Measurements from ENCODE around the gene ABCG1.
A peak's percentile ranks its signal among the peaks of the same experiment; 100 is the strongest.

Gene ABCG1

GRCh38 chr21:42233067-42233961 lies 14.4 kb downstream of the ABCG1 start:
- no peaks in the 10 kb centered on the region for H3K9me3 ChIP-seq (ENCODE audit: low read length)
- no peaks in the 10 kb centered on the region for H3K79me2 ChIP-seq (ENCODE audit: insufficient read depth, low read length)
- H3F3A ChIP-seq (ENCODE audit: insufficient read depth, low read length), result peaks cover 19% of the 10 kb centered on the region
- no peaks in the 10 kb centered on the region for H3K27me3 ChIP-seq (ENCODE audit: insufficient read depth, low read length)
- H3K36me3 ChIP-seq (ENCODE audit: insufficient read depth, low read length), result no peaks in the 10 kb centered on the region
- TF ChIP-seq EZH2 (IDR thresholded peaks at IDR 0.05; ENCODE audit: borderline replicate concordance, low read length) (no peak), CTCF (IDR thresholded peaks at IDR 0.05; ENCODE audit: low read length) (peak; percentile 46)
- H2AFZ ChIP-seq (ENCODE audit: low read length), result no peak overlapping the region
- H3K9me2 ChIP-seq (ENCODE audit: low read depth, low read length), result no peaks in the 10 kb centered on the region
- H3K27ac ChIP-seq (ENCODE audit: low read depth, low read length, poor library complexity, severe bottlenecking), result peak overlapping the region; percentile 99
- H3K4me3 ChIP-seq (ENCODE audit: low read depth, low read length, poor library complexity, severe bottlenecking), result peak overlapping the region; percentile 46
- peak overlapping the region; percentile 78 for H3K9ac ChIP-seq (ENCODE audit: low read length)
- peak overlapping the region; percentile 62 for H3K4me2 ChIP-seq (ENCODE audit: low read length)
- H3K4me1 ChIP-seq (ENCODE audit: insufficient read depth, low read length, severe bottlenecking), result peaks cover 85% of the 10 kb centered on the region
- no peaks in the 10 kb centered on the region for H4K20me1 ChIP-seq (ENCODE audit: insufficient read depth, low read length)

- no peak overlapping the region for H2AFZ ChIP-seq (ENCODE audit: low read length)
- peaks cover 85% of the 10 kb centered on the region for H3K4me1 ChIP-seq (ENCODE audit: insufficient read depth, low read length, severe bottlenecking)
- H4K20me1 ChIP-seq (ENCODE audit: insufficient read depth, low read length), result no peaks in the 10 kb centered on the region
- peak overlapping the region; percentile 62 for H3K4me2 ChIP-seq (ENCODE audit: low read length)
- peak overlapping the region; percentile 78 for H3K9ac ChIP-seq (ENCODE audit: low read length)
- TF ChIP-seq CTCF (IDR thresholded peaks at IDR 0.05; ENCODE audit: low read length), result no peak
- no peak for TF ChIP-seq EZH2 (IDR thresholded peaks at IDR 0.05; ENCODE audit: borderline replicate concordance, low read length)
- H3K79me2 ChIP-seq (ENCODE audit: insufficient read depth, low read length), result no peaks in the 10 kb centered on the region
- H3K9me3 ChIP-seq (ENCODE audit: low read length), result no peaks in the 10 kb centered on the region
- peaks cover 24% of the 10 kb centered on the region for H3F3A ChIP-seq (ENCODE audit: insufficient read depth, low read length)
- no peaks in the 10 kb centered on the region for H3K27me3 ChIP-seq (ENCODE audit: insufficient read depth, low read length)
- peak overlapping the region; percentile 99 for H3K27ac ChIP-seq (ENCODE audit: low read depth, low read length, poor library complexity, severe bottlenecking)
- peak overlapping the region; percentile 46 for H3K4me3 ChIP-seq (ENCODE audit: low read depth, low read length, poor library complexity, severe bottlenecking)
- no peaks in the 10 kb centered on the region for H3K9me2 ChIP-seq (ENCODE audit: low read depth, low read length)
- H3K36me3 ChIP-seq (ENCODE audit: insufficient read depth, low read length), result no peaks in the 10 kb centered on the region
Observed at GRCh38 chr21:42234041-42234440, 15.1 kb downstream of the ABCG1 start.

- H3K4me3 ChIP-seq (ENCODE audit: low read depth, low read length, poor library complexity, severe bottlenecking), result peak overlapping the region; percentile 62
- peaks cover 24% of the 10 kb centered on the region for H3F3A ChIP-seq (ENCODE audit: insufficient read depth, low read length)
- no peaks in the 10 kb centered on the region for H3K27me3 ChIP-seq (ENCODE audit: insufficient read depth, low read length)
- peak overlapping the region; percentile 99 for H3K27ac ChIP-seq (ENCODE audit: low read depth, low read length, poor library complexity, severe bottlenecking)
- H3K36me3 ChIP-seq (ENCODE audit: insufficient read depth, low read length), result no peaks in the 10 kb centered on the region
- H4K20me1 ChIP-seq (ENCODE audit: insufficient read depth, low read length), result no peaks in the 10 kb centered on the region
- no peaks in the 10 kb centered on the region for H3K9me3 ChIP-seq (ENCODE audit: low read length)
- H3K4me1 ChIP-seq (ENCODE audit: insufficient read depth, low read length, severe bottlenecking), result peaks cover 92% of the 10 kb centered on the region
- H3K9me2 ChIP-seq (ENCODE audit: low read depth, low read length), result no peaks in the 10 kb centered on the region
- TF ChIP-seq CTCF (IDR thresholded peaks at IDR 0.05; ENCODE audit: low read length), result no peak
- no peak for TF ChIP-seq EZH2 (IDR thresholded peaks at IDR 0.05; ENCODE audit: borderline replicate concordance, low read length)
- no peaks in the 10 kb centered on the region for H3K79me2 ChIP-seq (ENCODE audit: insufficient read depth, low read length)
- no peak overlapping the region for H2AFZ ChIP-seq (ENCODE audit: low read length)
- H3K4me2 ChIP-seq (ENCODE audit: low read length), result peak overlapping the region; percentile 86
- peak overlapping the region; percentile 92 for H3K9ac ChIP-seq (ENCODE audit: low read length)
Observed at GRCh38 chr21:42234464-42235241, 15.7 kb downstream of the ABCG1 start.

Measured in OCI-LY1 (cell line).